Left forelimb (tissue), 1 donor: ENCODE results near the gene DPF3.

Experiments used
- DNase-seq: peaks from one replicate; pipeline ENCODE4 v3.0.0-alpha.2; 2018; ENCODE audit warnings: low spot score

The DPF3 gene

DNA sequence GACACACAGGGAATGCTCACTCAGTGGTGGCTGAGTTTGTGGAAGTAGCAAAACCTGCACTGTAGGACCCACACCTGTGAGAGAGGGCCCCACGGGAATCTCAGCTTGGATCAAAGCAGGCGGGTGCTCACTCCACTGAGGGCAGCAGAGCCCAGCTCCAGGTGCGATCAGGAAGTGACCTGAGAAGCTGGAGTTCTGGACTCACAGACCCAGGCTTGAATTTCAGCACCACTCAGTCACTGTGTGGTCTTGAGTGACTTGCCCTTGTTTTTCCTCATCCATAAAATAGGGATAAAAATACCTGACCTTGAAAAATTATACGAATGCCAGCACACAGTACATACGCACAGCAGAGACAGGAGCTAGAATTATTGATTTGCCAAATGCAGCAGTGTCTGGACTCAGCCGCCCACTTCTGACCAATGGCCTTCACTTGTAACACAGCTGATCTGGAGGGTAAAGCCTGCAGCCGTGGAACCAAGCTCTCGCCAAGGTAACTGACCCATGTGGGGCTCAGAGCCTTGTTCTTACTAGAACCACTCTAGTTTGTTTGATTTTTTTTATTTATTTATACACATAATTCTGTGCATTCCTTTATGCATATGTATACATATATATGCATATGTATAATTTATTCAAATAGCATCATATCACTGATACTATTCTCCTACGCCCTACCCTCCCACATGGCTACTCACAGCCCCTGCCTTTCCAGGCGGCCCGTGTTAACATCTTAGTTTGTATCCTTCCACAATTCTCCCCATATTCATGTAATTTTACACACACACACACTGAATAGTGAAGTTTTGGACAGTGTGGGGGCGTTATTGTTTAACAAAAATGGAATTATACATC lies 53.9 kb downstream of the DPF3 start:
- no peak for DNase-seq

- DNase-seq = no peak
Observed at GRCh38 chr14:72839351-72839750, 54.5 kb downstream of the DPF3 start.

- no peak for DNase-seq
Observed at GRCh38 chr14:72836085-72836484, 57.8 kb downstream of the DPF3 start.

DNA sequence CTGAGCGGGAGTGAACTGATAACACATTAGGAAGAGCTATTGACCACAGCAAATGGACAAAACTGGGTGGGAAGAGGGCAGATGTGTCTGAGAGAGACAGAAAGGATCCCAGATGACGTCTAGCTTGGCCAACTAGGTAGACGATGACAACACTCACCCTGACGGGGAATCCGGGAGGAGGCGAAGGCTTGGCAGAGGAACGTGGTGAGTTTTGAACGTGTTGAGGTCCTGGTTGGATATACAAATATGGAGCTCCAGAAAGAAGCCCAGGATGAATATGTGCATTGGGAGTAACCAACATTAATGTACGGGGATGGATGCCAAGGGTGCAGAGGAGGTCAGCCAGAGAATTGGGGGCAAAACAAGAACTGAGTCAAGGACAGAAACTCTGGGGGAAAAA lies 60.7 kb downstream of the DPF3 start:
- no peak for DNase-seq

- no peak for DNase-seq
Observed at GRCh38 chr14:72830786-72831594, 62.9 kb downstream of the DPF3 start.

DNA sequence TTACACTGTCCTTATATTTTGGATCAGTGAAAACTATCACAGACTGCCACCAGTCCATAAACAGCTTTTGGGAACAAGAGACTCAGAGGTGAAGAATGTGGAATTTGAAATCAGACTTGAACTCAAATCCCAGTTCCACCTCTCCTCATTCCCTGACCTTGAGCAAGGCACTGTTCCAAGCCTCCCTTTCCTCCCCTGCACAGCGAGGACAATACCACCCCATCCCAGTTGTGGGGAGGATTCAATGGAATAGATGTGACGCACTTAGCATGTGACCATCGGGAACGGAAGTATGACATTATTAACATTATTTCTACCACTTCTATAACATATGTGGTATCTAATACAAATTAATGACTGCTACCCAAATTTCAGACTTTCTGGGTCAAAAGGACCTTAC lies 63.5 kb downstream of the DPF3 start:
- no peak for DNase-seq

- DNase-seq = no peak
Observed at GRCh38 chr14:72828604-72829003, 65.3 kb downstream of the DPF3 start.

- no peak for DNase-seq
Observed at GRCh38 chr14:72826039-72826438, 67.9 kb downstream of the DPF3 start.

GRCh38 chr14:72825486-72825885 lies 68.4 kb downstream of the DPF3 start:
- DNase-seq = no peak

DNA sequence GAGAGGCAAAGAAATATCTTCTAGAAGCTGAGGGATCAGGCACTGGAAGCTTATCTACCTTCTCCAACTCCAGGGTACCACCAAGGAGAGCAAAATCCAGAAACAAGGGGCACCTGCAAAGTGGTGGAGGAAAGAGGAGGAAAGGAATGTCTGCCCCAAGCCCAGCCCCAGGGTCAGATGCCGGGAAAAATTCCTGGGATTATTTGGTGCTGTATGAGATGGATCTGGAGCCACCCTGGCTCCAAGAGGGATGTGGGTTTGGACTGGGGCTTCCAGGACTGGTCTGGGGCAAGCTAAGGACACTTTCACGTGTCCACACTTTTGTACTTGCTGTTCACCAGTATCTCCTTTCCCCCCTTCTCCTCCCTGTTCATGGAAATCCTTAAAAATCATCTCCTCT lies 69.8 kb downstream of the DPF3 start:
- DNase-seq = no peak

DNA sequence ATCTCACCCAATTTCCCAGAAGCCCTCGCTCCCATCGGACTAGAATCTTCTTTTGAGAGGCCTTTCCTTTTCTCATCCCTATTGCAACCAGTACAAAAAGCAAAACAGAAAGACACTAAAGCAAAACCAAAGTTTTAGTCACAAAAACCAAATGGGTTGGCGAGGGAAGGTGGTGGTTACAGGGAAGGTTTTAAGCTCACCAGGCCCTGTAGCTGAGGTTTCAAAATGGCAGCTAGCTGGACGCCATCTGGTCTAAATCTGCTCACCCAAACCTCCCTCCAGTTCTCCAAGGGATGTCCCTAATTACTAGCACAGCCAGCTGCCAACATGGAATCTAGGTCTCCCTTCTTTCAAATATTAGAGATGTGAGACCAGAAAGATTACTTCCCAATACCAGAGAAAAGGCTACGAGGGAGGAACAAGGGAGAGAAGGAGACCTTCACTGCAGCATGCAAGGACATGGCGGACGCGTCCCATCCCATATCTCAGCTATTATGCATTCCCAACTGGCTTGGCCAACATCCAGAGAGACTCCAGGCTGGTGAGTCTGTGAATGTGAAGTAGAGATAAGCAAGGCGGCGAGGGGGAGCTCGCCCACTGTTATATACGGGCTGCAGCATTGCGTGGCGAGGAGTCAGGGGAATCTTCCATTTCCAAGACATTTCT lies 70.8 kb downstream of the DPF3 start:
- DNase-seq = no peak

DNA sequence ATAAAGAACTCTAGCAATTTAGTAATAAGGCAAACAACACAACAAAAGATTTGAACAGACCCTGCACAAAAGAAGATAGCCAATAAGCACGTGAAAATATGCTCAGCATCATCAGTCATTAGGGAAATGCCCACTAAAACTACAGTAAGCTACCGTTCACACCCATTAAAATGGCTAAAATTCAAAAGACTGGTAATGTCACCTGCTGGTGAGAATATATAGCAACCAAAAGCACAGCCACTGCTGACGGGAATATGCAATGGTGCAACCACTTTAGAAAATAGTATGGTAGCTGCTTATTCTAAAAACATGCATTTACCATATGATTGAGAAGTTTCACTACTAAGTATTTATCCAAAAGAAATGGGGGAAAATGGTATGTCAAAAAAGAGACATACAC lies 74.9 kb downstream of the DPF3 start:
- no peak for DNase-seq

- DNase-seq = no peak
Observed at GRCh38 chr14:72816287-72816686, 77.6 kb downstream of the DPF3 start.

DNA sequence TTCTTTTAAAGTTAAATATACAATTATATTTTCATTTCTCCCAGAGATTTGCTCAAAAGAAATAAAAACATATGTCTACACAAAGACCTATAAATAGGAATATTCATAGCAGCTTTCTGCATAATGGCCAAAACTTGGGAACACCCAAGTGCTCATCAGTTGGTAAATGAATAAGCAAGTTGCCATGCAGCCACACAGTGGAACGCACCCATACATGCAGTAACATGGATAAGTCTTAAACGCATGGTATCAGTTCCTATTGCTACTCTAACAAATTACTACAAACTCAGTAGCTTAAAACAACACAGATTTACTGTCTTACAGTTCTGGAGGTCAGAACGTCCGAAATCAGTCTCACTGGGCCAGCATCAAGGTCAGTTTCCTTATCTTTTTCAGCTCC lies 78.5 kb downstream of the DPF3 start:
- DNase-seq = no peak

- no peak for DNase-seq
Observed at GRCh38 chr14:72812292-72812851, 81.5 kb downstream of the DPF3 start.

DNA sequence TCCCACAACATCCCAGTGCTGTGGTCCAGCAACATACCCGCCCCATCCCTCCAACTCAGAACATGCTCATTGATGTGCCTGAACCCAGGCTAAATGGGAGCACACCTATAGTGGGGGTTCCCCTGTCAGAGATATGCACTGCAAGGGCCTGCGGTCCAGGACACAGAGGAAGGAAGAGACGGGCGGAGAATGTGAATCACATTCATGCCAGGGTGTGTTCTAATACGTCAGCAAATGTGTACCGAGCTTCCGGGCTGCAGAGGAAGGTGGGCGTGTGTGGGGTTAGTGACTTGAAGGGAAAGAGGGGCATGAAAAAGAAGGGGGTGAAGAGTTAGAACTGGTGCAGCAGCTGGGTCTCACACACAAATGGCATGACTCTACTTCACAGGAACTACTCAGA lies 83.7 kb downstream of the DPF3 start:
- no peak for DNase-seq

DNA sequence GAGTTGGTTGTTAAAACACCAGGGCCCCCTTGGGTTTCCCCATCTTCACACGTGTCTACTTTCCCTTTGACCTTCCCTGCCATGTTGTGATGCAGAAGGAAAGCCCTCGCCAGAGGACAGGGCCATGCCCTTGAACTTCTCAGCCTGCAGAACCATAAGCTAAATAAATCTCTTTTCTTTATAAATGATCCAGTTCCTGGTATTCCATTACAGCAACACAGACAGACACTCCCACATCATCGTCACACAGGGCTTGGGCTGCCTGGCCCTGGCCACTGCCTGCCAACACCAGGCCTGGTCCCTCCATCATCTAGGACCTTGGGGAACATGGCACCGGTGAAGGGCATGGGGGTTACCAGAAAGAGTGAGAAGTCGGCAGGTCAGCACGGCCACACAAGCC lies 84.8 kb downstream of the DPF3 start:
- no peak for DNase-seq

- no peak for DNase-seq
Observed at GRCh38 chr14:72808564-72808963, 85.3 kb downstream of the DPF3 start.

DNA sequence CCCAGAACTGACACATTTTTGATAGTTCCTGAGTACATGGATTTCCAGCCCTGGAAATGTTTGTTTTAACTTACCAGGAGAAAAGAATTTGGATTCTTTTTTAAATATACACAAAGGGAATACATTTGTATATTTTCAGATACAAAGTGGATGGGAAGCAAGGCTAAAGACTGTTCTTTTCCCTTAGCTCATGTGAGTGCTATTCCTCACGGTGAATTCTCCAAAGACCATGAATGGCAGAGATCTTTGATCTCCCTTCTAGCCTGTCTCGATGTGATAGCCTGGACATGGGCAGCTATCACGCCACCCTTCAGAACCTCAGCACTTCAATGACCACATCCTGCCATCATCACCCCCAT lies 91.3 kb downstream of the DPF3 start:
- DNase-seq = no peak

- DNase-seq = no peak
Observed at GRCh38 chr14:72801836-72802587, 91.9 kb downstream of the DPF3 start.

GRCh38 chr14:72801381-72801812 lies 92.5 kb downstream of the DPF3 start:
- no peak for DNase-seq

DNA sequence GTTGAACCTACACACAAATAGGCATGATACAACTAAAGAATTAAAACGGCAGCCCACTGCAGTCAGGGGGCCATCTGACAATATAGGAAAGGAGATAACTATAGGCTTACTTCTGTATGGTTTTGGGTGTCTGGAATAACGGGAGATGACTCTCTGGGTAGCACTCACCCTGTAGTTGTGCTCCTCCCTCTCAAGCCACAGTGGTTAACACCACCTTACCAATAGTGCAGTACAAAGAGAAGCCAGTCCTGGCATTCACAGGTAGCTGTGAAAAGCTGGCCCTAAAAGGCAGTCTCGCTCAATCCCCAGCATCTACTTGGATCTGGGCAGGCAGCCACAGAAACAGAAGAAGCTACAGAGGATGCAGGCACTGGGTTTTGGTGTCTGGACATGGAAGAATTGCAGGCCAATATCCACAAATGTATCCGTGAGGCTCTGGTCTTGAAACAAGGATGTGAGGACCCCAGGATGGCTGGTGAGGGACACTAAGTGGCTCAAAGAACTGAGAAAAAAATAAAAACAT lies 93.0 kb downstream of the DPF3 start:
- DNase-seq = no peak
